ENCODE measurements around the gene SPECC1.

Gene SPECC1

DNA sequence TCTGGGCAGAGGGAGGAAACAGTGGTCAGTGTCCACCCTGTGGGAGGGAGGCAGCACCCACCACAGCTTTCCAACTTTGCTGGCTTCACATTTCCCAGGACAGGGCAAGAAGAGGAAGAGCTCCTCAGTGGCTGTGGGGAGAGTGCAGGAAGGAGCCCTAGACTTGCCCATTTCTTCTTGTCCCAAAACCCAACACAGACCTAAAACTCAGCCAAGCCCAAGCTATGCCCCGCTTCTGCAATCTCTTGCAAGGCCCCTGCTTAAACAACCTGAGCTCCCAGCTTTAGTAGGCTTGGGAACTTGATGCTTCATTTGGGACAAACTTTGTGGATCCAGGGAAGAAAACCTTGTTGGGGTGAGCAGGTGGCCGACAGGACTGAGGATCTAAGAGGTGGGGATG lies 284.3 kb downstream of the SPECC1 start:
- H3K27me3 ChIP-seq (ENCODE audit: control insufficient read depth, insufficient read depth, low read length), result no peaks in the 10 kb centered on the region
- H3K9me3 ChIP-seq (ENCODE audit: control insufficient read depth, low read depth, low read length), result no peaks in the 10 kb centered on the region
- no peak overlapping the region for H3K9ac ChIP-seq (ENCODE audit: low read length)
- H3K4me1 ChIP-seq (ENCODE audit: control insufficient read depth, low read depth, low read length), result no peaks in the 10 kb centered on the region
- no peaks in the 10 kb centered on the region for H3K36me3 ChIP-seq (ENCODE audit: control insufficient read depth, low read depth, low read length)
- no peak overlapping the region for H3K27ac ChIP-seq (ENCODE audit: low read length)
- no peak overlapping the region for H3K4me3 ChIP-seq (ENCODE audit: low read length)

- no peak overlapping the region for H3K27ac ChIP-seq (ENCODE audit: low read length)
- H3K4me3 ChIP-seq (ENCODE audit: low read length), result no peak overlapping the region
- no peaks in the 10 kb centered on the region for H3K36me3 ChIP-seq (ENCODE audit: control insufficient read depth, low read depth, low read length)
- no peaks in the 10 kb centered on the region for H3K9me3 ChIP-seq (ENCODE audit: control insufficient read depth, low read depth, low read length)
- no peak overlapping the region for H3K9ac ChIP-seq (ENCODE audit: low read length)
- H3K27me3 ChIP-seq (ENCODE audit: control insufficient read depth, insufficient read depth, low read length), result no peaks in the 10 kb centered on the region
- H3K4me1 ChIP-seq (ENCODE audit: control insufficient read depth, low read depth, low read length), result no peaks in the 10 kb centered on the region
These were observed 285.0 kb downstream of the SPECC1 start for GRCh38 chr17:20294120-20294519.

GRCh38 chr17:20299013-20299412 lies 289.9 kb downstream of the SPECC1 start:
- H3K27me3 ChIP-seq (ENCODE audit: control insufficient read depth, insufficient read depth, low read length), result no peaks in the 10 kb centered on the region
- no peak overlapping the region for H3K4me3 ChIP-seq (ENCODE audit: low read length)
- no peak overlapping the region for H3K9ac ChIP-seq (ENCODE audit: low read length)
- no peak overlapping the region for H3K27ac ChIP-seq (ENCODE audit: low read length)
- no peaks in the 10 kb centered on the region for H3K4me1 ChIP-seq (ENCODE audit: control insufficient read depth, low read depth, low read length)
- peaks cover 8% of the 10 kb centered on the region for H3K36me3 ChIP-seq (ENCODE audit: control insufficient read depth, low read depth, low read length)
- no peaks in the 10 kb centered on the region for H3K9me3 ChIP-seq (ENCODE audit: control insufficient read depth, low read depth, low read length)

DNA sequence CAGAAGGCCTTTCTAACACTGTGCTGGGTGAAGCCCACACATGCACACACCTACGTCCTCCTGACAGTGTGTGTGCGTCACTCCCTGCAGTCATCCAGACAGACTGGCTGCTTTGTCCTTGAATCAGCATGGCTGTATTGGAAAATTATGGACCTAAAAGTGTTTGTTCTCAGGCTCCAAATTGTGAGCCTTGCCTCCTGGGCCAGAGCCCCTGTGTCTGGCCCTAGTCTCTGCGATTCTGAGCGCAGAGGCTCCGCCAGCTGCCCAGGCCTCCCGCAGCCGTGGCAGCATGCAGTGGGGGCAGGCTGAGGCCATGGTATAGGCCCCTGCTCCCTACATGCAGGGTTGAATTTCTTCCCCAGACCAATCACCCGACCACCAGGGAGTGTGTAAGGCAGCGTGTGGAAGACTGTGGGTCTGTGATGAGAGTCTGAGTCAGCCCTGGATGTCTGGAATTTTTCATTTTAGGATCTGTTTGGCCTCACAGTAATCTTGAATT lies 291.3 kb downstream of the SPECC1 start:
- H3K4me1 ChIP-seq (ENCODE audit: control insufficient read depth, low read depth, low read length), result no peaks in the 10 kb centered on the region
- H3K9ac ChIP-seq (ENCODE audit: low read length), result no peak overlapping the region
- H3K36me3 ChIP-seq (ENCODE audit: control insufficient read depth, low read depth, low read length), result peaks cover 8% of the 10 kb centered on the region
- no peaks in the 10 kb centered on the region for H3K9me3 ChIP-seq (ENCODE audit: control insufficient read depth, low read depth, low read length)
- H3K27ac ChIP-seq (ENCODE audit: low read length), result no peak overlapping the region
- no peaks in the 10 kb centered on the region for H3K27me3 ChIP-seq (ENCODE audit: control insufficient read depth, insufficient read depth, low read length)
- no peak overlapping the region for H3K4me3 ChIP-seq (ENCODE audit: low read length)

DNA sequence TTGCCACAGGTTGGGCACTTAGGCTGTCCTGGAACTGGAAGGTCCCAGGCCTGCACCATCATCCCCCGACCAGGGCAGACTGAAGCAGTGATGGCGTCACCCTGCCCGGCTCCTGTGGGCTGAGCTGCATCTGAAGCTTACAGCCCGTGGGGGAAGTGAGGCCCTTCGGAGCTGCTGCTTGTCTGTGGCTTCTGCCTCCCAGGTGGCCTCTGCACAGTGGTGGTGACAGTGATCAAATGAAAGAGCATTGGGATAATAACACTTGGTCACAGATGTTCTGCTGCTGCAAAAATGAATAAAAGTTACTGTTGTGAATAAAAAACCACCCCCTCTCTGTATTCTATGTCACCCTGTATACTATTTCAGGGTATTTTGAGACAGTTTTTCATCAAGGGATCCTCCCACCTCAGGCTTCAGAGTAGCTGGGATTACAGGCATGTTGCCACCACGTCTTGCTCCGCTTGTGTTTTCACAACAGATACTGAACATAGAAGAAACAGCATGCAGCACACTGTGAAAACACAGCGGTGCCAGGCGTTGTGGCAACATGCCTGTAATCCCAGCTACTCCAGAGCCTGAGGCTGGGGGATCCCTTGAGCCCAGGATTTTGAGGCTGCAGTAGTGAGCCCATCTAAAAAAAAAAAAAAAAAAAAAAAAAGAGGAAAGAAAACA lies 293.2 kb downstream of the SPECC1 start:
- peaks cover 19% of the 10 kb centered on the region for H3K36me3 ChIP-seq (ENCODE audit: control insufficient read depth, low read depth, low read length)
- no peak overlapping the region for H3K4me3 ChIP-seq (ENCODE audit: low read length)
- H3K27ac ChIP-seq (ENCODE audit: low read length), result no peak overlapping the region
- H3K9me3 ChIP-seq (ENCODE audit: control insufficient read depth, low read depth, low read length), result peaks cover 3% of the 10 kb centered on the region
- no peaks in the 10 kb centered on the region for H3K4me1 ChIP-seq (ENCODE audit: control insufficient read depth, low read depth, low read length)
- H3K9ac ChIP-seq (ENCODE audit: low read length), result no peak overlapping the region
- H3K27me3 ChIP-seq (ENCODE audit: control insufficient read depth, insufficient read depth, low read length), result no peaks in the 10 kb centered on the region

DNA sequence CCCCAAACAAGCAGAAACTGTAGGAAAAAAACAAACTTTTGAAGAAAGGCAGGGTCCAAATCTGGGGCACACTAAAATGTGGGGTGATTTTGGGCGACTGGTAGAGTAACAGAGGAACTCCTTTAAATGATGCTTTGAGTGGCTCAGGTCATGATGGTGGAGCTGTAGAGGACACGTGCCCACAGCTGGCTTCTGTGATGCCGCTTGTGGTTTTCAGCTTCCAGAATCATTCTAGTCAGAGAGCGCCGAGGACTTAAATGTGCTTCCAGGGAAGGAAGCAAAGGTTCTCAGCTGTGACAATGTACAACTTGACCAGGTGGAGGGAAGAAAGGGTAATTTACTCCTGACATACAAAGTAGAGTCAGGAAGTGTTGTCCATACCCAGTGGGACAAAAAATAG lies 295.8 kb downstream of the SPECC1 start:
- Histone ChIP-seq H3K36me3 (ENCODE audit: control insufficient read depth, low read depth, low read length) (peaks cover 19% of the 10 kb centered on the region), H3K9me3 (ENCODE audit: control insufficient read depth, low read depth, low read length) (peaks cover 4% of the 10 kb centered on the region), H3K9ac (ENCODE audit: low read length) (no peak overlapping the region), H3K27ac (ENCODE audit: low read length) (no peak overlapping the region), H3K27me3 (ENCODE audit: control insufficient read depth, insufficient read depth, low read length) (no peaks in the 10 kb centered on the region), H3K4me3 (ENCODE audit: low read length) (no peak overlapping the region), H3K4me1 (ENCODE audit: control insufficient read depth, low read depth, low read length) (no peaks in the 10 kb centered on the region)

DNA sequence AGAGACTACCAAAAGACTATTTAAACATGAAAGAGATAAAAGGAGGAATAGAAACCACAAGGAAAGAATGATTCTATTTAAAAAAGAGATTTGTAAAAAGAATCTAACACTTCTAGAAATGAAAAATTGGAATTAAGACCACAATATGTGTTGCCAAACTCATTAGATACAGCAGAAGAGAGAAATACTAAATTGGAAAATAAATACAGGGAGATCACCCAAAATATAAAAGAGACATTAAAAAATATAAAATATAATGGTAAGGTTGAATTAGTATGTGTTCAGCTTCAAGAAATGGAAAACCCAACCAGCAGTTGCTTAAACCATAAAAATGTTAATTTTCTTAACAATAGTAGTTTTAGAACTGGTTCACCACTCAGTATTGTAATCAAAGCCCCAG lies 297.8 kb downstream of the SPECC1 start:
- Histone ChIP-seq H3K4me1 (ENCODE audit: control insufficient read depth, low read depth, low read length) (no peaks in the 10 kb centered on the region), H3K36me3 (ENCODE audit: control insufficient read depth, low read depth, low read length) (peaks cover 16% of the 10 kb centered on the region), H3K9ac (ENCODE audit: low read length) (no peak overlapping the region), H3K9me3 (ENCODE audit: control insufficient read depth, low read depth, low read length) (peaks cover 4% of the 10 kb centered on the region), H3K27me3 (ENCODE audit: control insufficient read depth, insufficient read depth, low read length) (no peaks in the 10 kb centered on the region), H3K4me3 (ENCODE audit: low read length) (no peak overlapping the region), H3K27ac (ENCODE audit: low read length) (no peak overlapping the region)

DNA sequence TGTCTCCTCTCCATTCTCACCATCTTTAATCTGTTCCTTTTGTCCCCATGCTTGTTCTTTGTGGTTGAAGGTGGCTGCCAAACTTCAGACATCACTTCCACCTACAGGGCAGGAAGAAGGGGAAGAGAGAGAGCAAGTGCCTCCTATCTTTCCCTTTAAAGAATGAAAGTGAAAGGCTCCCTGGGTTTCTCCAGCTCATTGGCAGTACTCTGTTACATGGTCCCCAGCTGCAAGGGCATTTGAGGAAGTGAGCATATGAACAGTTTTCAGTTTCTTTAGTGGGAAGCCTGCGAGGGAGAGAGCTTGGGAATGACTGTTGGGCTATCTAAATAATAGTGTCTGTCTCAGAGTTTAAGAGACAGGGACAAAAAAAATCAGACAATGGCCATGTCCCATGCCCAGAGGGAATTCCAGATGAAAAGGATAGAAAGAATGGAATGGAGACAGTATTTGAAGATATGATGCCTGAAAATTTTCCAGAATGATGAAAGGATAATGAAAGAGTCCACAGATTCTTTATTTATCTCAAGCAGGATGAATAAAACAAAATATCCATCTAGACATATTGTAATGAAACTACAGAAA lies 298.3 kb downstream of the SPECC1 start:
- Histone ChIP-seq H3K27me3 (ENCODE audit: control insufficient read depth, insufficient read depth, low read length) (no peaks in the 10 kb centered on the region), H3K4me3 (ENCODE audit: low read length) (no peak overlapping the region), H3K9me3 (ENCODE audit: control insufficient read depth, low read depth, low read length) (peaks cover 4% of the 10 kb centered on the region), H3K36me3 (ENCODE audit: control insufficient read depth, low read depth, low read length) (peaks cover 16% of the 10 kb centered on the region), H3K4me1 (ENCODE audit: control insufficient read depth, low read depth, low read length) (no peaks in the 10 kb centered on the region), H3K9ac (ENCODE audit: low read length) (no peak overlapping the region), H3K27ac (ENCODE audit: low read length) (no peak overlapping the region)

DNA sequence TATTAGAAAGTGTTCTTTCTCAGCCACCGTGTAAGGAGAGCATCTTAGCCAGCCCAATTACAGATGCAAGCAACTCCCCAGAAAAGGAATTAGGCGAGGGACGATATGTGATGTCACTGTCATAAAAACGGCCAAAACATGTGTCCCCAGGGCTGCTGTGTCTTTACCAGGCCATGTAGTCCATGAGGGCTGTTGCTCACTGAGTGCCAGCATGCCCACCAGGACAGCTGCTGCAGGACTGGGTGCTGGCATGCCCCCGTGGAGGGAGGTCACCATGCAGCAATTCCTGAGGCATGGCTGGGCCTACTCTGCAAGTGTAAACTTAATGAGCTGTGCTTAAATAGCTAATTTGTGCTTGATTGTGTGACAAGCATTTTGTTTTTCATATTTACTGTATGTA lies 301.3 kb downstream of the SPECC1 start:
- H3K9me3 ChIP-seq (ENCODE audit: control insufficient read depth, low read depth, low read length), result peaks cover 4% of the 10 kb centered on the region
- peaks cover 22% of the 10 kb centered on the region for H3K36me3 ChIP-seq (ENCODE audit: control insufficient read depth, low read depth, low read length)
- no peak overlapping the region for H3K4me3 ChIP-seq (ENCODE audit: low read length)

GRCh38 chr17:20313306-20313705 lies 304.1 kb downstream of the SPECC1 start:
- peaks cover 6% of the 10 kb centered on the region for H3K36me3 ChIP-seq (ENCODE audit: control insufficient read depth, low read depth, low read length)
- no peak overlapping the region for H3K27ac ChIP-seq (ENCODE audit: low read length)
- H3K27me3 ChIP-seq (ENCODE audit: control insufficient read depth, insufficient read depth, low read length), result no peaks in the 10 kb centered on the region
- no peaks in the 10 kb centered on the region for H3K4me1 ChIP-seq (ENCODE audit: control insufficient read depth, low read depth, low read length)
- no peaks in the 10 kb centered on the region for H3K9me3 ChIP-seq (ENCODE audit: control insufficient read depth, low read depth, low read length)
- no peak overlapping the region for H3K9ac ChIP-seq (ENCODE audit: low read length)
- no peak overlapping the region for H3K4me3 ChIP-seq (ENCODE audit: low read length)

More for the DNA sequence above, 301.3 kb downstream of the SPECC1 start:
- no peaks in the 10 kb centered on the region for H3K27me3 ChIP-seq (ENCODE audit: control insufficient read depth, insufficient read depth, low read length)
- H3K9ac ChIP-seq (ENCODE audit: low read length), result no peak overlapping the region
- H3K4me1 ChIP-seq (ENCODE audit: control insufficient read depth, low read depth, low read length), result no peaks in the 10 kb centered on the region
- H3K27ac ChIP-seq (ENCODE audit: low read length), result no peak overlapping the region

- Histone ChIP-seq H3K27me3 (ENCODE audit: control insufficient read depth, insufficient read depth, low read length) (no peaks in the 10 kb centered on the region), H3K27ac (ENCODE audit: low read length) (no peak overlapping the region), H3K4me3 (ENCODE audit: low read length) (no peak overlapping the region), H3K9ac (ENCODE audit: low read length) (no peak overlapping the region), H3K4me1 (ENCODE audit: control insufficient read depth, low read depth, low read length) (no peaks in the 10 kb centered on the region), H3K36me3 (ENCODE audit: control insufficient read depth, low read depth, low read length) (peaks cover 6% of the 10 kb centered on the region), H3K9me3 (ENCODE audit: control insufficient read depth, low read depth, low read length) (no peaks in the 10 kb centered on the region)
These were observed 304.7 kb downstream of the SPECC1 start for GRCh38 chr17:20313891-20314290.

DNA sequence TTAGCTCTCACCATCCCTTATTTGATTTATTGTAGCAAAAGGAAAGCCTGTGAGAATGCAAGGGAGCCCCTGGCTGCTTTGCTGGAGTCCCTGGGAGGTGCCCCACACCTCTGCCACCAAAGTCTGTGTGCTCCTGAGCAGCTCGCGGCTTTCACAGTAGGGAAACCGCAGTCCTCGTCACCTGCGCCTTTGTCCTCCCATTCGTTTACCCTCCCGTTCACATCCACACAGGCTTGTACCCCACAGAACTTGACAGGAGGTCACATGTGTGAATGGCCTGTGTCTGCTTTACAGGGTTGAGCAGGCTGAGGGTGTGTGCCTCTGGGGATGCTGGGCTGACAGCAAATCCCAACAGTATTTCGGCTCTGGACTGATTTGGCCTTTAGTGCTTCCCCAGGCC lies 305.7 kb downstream of the SPECC1 start:
- no peaks in the 10 kb centered on the region for H3K4me1 ChIP-seq (ENCODE audit: control insufficient read depth, low read depth, low read length)
- no peak overlapping the region for H3K27ac ChIP-seq (ENCODE audit: low read length)
- H3K9ac ChIP-seq (ENCODE audit: low read length), result no peak overlapping the region
- H3K4me3 ChIP-seq (ENCODE audit: low read length), result no peak overlapping the region
- peaks cover 6% of the 10 kb centered on the region for H3K36me3 ChIP-seq (ENCODE audit: control insufficient read depth, low read depth, low read length)
- H3K9me3 ChIP-seq (ENCODE audit: control insufficient read depth, low read depth, low read length), result no peaks in the 10 kb centered on the region
- H3K27me3 ChIP-seq (ENCODE audit: control insufficient read depth, insufficient read depth, low read length), result no peaks in the 10 kb centered on the region

Measured in iPS-18a (cell line).